Measurements from ENCODE around the gene C2CD2.

The C2CD2 gene

DNA sequence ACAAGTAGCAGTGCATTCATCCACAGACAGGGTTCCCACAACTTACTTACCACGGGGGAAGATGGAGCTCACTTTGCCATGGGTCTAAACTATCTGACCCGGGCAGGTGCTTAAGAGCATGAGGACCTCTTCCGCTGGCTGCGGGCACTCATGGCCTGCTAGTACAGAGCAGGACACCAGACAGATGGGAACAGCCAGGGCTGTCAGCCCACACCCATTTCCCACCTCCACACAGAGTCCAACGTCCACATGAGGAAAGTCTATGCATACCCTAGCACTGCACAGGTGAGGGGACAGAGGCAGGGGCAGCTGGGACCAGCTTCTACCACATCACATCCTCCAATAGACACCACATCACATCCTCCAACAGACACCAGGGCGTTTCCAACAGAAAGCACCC is 38.9 kb downstream of the C2CD2 start:
- no peak for DNase-seq (ENCODE audit: low read depth in 2 of 2)

DNA sequence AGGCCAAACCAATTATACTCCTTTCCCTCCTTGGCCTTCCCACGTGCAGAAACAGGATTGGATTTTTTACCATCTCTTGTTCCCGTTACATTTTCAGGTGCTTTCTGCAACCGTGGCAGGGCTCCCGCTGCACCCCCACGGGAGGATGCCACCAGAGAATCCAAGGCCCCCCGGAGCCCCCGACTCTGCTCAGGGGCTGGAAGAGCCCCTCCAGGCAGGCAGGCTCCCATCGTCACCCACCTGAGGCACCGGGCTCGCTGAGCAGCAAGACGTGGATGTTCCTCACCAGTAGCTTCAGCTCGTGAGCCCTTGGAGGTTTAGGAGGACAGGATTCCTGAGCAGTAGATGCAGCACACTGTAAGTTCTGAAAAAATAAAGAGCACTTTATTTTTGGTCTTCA is 39.5 kb downstream of the C2CD2 start:
- DNase-seq (ENCODE audit: low read depth in 2 of 2) = no peak

DNA sequence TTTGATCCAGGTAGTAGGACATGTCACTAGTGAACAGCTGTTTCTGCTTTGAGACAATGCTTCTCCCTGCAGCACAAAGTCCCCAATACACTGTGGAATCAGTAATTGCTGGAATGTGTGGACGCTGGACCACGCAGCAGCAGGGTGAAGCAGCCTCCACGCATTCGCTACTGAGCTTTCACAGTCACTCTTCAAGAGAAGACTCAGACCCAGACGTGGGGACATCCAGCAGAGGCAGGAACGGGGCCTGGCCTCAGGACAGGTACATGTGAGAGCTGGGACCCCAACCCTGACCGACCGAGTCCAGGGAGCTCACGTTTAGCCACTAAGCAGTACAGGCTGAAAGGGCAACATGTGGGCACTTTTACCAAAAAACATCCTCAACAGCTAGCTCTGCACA is 40.6 kb downstream of the C2CD2 start:
- DNase-seq (ENCODE audit: low read depth in 2 of 2) = no peak

DNA sequence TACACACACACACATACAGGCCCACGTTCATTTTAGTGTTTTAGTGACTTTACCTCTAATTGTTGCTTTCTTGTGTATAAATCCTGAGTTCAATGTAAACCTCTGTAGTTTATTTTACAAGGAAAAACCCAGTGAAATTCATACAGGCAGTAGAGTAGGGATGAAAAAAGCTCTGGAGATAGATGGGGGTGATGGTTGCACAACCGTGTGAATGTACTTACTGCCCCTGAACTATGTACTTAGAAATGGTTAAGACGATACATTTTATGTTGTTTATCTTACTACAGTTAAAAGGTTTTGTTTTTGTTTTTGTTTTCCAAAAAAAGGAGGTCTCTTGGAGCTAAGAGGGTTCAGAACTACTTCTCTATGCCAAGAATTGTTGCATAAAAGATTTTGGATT is 45.0 kb downstream of the C2CD2 start:
- no peak for DNase-seq (ENCODE audit: low read depth in 2 of 2)

DNA sequence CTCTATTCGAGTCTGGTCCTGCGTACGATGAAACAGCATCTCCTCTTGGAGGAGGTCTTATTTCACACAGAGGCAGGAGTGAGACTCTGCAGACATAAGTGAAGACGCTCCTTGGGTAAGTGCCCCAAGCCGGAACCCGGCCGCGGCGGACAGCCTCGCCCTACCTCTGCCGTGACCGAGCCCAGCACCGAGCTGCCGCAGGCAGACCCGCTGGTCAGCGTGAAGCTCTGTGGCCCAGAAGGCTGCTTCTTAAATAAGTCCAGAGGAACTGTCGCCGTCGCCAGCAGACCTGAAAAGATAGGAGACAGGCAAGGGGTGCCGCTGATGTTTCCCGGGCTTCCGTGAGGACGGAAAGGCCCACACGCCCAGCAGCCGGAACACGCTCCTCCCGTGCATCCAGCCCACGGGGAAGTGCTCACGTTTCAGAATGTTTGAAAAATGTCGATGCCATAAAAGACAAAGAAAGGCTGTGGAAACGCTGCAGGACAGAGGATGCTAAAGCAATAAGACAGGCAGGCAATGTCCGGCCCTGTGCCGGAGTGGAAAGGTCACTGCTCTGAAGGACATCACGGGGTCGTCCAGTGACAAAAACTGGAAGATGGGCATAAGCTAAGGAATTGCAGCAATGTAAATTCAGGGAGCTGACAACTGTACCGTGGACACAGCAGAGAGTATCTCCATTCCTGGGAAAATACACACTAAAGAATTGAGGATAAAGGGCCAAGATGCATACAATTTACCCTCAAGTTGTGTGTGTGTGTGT is 46.1 kb downstream of the C2CD2 start:
- no peak for DNase-seq (ENCODE audit: low read depth in 2 of 2)

DNA sequence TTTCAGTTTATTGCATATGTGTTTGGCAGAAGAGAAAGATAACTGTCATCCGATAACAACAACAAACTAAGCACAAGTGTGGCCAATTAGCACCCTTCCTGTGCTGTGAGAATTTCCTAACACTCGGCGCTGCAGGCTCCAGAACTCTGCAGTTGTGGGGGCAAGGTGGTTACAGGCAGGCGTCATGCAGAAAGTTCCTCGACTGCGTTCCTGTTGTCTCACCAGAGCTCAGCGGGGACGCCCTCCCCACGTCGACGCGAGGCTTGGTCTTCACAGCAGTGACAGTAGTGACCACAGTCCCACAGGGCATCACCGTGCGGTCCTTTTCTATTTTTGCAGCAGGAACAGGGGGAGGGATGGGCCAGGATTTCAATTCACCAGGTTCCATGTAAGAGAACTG is 47.0 kb downstream of the C2CD2 start:
- no peak for DNase-seq (ENCODE audit: low read depth in 2 of 2)

DNA sequence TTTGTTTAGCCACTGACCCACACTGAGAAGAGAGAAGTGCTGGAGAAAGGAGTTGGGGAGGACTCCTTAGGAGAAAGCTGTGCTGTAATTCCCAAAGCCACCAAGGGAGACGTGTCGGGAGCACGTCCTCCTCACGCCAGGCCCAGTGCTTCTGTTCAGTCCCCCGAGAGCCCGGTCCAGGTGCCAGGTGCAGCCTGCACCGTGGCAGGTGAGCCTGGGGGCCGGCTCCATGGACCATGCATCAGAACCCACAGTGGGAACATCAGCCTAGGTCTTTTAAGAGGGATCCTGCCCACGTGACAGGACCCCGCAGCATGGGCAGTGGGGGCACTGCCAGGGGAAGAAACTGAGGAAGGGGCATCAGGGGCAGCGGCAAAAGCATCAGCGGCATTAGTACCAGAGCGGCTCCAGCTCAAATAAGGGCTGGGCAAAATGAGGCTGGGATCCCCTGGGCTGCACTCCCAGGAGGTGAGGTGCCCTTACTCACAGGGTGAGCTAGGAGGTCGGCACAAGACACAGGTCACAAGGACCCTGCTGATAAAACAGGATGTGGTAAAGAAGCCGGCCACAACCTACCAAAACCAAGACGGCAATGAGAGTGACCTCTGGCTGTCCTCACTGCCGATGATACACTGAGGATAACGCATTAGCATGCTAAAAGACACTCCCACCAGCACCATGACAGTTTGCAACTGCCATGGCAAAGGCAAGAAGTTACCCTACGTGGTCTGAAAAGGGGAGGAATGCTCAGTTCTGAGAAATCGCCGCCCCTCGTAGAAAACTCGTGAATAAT is 50.1 kb downstream of the C2CD2 start:
- no peak for DNase-seq (ENCODE audit: low read depth in 2 of 2)

DNA sequence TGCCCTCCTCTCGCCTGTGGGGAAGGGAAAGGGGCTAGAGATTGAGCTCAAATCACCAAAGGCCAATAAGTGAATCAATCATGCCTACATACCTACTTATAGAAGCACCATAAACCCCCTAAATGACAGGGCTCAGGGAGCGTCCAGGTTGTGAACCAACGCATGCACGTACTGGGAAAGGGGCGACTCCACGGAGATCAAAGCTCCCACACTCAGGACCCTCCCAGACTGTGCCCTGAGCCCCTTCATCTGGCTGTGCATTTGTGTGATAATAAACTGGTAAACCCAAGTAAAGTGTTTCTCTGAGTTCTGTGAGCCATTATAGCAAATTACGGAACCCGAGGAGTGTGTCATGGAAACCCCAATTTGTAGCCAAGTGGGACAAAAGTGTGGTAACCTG is 50.9 kb downstream of the C2CD2 start:
- DNase-seq (ENCODE audit: low read depth in 2 of 2) = no peak

DNA sequence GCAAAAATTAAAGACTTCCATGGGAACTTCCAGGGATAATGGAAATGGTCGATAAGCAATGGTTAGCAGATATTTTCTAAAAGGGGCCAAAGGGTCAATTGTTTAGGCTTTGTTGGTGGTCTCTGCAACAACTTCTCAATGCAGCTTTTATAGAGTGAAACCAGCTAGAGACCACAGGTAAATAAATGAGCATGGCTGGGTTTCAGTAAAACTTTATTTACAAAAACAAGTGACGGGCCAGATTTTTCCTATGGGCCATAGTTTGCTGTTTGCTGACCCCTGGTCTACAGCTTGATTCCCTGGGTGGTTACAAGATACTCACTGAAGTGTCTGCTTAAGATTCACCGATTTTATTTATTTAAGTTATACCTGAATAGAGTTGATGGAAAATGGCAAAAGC is 52.0 kb downstream of the C2CD2 start:
- no peak for DNase-seq (ENCODE audit: low read depth in 2 of 2)

DNA sequence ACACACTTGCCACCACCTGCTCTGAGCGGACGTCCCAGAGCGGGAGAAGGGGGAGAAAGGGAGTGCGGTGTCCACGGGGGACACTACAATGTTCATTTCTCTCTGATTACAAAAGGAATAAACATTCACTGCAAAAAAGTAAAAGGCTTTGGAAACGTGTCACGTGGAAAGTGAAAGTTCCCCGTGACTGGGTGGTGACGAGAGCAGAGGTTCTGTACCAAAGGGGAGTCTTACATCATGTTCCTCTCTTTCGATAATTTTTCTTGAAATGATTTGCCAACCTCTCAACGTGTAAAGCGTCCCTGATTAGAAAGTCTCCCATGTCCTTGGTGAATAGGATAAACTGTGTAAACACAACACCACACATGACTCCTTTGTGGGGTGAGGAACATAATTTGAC is 52.7 kb downstream of the C2CD2 start:
- no peak for DNase-seq (ENCODE audit: low read depth in 2 of 2)

DNA sequence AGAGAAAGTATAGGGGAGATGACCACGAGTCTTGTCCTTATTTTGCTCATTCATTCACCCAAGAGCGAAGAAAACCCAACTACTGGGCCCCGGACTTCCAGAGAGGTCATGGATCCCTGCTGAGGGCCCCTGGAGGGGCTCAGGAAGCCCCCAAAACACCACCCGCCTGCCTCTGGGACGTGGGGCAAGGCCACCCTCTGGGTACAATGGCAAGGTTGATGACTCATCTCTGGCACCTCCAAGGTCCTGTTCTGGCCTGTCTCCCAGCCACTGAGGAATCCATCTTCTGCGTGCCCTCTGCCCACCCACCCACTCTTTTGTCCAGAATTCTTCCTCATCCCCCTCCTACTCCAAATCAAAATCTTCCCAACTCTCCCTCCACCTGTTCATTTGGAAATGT is 53.4 kb downstream of the C2CD2 start:
- DNase-seq (ENCODE audit: low read depth in 2 of 2) = no peak

DNA sequence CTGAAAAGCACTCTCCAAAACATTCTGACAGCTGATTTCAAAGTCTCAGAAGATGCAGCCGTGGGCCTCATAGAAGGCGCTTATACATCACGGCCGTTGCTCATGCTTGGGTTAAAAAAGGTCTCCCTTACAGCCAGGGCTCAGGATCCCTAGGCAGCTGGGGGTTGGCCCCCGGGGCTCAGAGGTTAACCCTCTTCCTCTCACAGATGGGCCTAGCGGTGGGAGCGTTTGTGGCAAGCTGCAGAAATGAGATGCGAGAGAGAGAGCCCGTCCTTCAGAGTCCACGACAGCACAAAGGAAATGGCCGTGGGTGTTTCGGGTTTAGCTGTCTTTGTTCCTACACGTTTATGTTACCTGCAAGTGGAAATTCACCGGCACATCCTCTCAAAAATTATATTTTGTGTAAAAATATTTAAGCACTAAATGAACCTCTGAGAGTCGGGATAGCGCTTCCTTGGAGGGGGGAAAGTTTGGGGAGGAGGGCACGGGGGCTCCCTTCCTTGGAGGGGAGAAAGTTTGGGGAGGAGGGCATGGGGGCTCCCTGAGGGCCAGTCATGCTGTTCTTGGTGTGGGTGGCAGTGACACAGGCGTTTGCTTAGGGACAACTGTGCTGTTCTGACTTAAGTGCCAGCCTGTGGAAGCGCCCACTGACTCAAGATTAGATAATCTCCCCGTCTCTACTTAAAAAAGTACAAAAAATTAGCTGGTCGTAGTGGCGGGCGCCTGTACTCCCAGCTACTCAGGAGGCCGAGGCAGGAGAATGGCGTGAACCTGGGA is 54.2 kb downstream of the C2CD2 start:
- no peak for DNase-seq (ENCODE audit: low read depth in 2 of 2)

DNA sequence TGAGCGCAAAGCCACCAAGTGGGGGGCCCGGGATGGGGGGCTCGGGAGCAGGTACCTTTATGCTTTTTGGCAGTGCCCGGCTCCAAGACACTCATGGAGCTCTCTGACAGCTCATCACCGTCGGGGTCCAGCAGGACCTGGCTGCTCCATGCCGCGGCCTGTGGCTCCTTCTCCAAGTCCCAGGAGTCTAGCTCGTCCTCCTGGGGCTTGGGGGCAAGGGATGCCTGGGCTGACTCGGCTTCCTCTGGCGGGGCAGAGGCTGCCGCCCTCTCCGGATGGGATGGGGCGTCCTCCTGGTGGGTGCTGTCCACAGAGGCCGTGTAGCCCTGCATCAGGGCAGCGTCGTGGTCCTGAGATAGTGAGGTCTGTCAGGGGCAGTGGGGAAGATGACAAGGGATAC is 54.8 kb downstream of the C2CD2 start:
- DNase-seq (ENCODE audit: low read depth in 2 of 2) = no peak

DNA sequence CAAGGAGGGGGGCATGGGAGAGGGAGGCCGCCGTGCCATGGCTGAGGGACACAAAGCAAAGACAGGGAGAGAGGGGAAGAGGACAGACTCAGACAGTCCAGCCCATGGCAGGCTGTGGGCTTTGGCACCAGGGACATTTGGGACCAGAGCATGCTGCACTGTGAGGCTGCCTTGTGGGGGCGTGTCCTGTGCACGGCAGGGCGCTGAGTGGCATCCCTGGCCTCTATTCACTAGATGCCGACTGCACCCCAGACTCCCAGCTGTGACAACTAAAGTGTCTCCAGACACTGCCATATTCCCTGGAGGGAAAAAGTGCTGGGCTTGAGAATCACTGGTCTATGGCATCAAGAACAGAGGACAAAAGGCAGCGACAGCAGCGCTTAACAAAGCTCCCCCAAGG is 56.1 kb downstream of the C2CD2 start:
- no peak for DNase-seq (ENCODE audit: low read depth in 2 of 2)

DNA sequence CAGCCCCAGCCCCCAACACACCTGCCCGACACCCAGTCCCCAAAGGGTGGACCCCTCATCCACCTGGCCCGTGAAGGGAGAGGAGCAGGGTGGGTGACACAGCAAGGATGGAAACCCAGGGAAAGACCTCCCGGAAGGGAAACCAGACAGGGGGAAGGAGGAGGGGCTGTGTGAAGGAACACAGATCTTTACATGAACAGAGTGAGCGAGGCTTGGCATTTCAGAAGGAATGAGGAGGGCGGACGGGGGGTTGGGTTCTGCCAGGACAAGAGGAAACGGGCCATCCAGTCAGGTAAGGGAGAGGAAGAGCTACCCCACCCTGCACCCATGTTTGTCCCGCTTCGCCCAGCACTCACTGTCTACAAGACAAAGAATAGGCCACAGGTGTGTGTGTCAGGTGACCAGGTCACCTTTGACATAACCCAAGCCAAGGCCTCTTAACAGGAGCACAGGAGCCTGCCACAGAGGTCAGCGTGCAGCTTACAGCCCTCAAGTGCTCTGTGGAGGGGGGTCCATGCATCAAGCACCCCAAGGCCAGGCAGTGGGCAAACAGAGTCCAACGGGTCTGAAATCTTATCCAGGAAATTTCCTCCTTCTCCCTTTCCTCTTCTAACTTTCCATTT is 56.7 kb downstream of the C2CD2 start:
- DNase-seq (ENCODE audit: low read depth in 2 of 2) = no peak

DNA sequence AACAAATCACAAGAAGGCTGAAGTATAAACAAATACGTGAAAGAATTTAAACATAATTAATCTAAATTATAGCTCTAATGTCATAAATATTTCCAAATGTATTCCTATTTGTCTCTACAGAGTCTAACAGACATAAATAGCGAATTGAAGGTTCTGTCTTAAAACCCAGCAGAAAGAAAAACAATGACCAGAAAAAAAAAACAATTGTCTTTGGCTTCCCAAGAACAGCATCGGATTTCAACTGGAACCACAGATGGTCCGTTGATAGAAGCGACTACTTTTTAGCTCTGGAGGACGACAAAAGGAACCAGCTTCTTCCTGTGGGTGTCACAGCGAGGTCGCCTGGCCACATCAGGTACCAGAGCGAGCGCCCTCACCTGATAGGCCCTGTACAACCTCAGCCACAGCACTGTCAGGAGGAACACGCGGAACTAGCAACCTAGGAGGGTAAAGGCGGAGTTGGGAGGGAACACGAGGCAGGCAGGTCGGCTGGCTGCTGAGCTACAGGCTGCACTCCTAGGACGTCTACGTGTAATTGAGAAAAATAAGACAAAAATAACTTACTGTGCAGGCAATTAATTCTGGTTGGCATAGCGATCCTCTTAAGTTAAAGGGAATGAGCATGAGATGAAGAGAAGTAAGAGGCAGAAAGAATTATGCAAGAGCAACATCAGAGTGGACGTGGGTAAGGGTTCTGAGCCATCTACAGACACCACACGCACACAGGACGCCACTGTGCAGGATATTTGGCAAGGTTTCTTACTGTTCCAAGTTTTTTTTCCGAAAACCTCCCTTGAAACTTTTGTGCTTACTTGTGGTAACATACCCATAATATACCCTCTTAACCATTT is 58.0 kb downstream of the C2CD2 start:
- DNase-seq (ENCODE audit: low read depth in 2 of 2) = no peak

DNA sequence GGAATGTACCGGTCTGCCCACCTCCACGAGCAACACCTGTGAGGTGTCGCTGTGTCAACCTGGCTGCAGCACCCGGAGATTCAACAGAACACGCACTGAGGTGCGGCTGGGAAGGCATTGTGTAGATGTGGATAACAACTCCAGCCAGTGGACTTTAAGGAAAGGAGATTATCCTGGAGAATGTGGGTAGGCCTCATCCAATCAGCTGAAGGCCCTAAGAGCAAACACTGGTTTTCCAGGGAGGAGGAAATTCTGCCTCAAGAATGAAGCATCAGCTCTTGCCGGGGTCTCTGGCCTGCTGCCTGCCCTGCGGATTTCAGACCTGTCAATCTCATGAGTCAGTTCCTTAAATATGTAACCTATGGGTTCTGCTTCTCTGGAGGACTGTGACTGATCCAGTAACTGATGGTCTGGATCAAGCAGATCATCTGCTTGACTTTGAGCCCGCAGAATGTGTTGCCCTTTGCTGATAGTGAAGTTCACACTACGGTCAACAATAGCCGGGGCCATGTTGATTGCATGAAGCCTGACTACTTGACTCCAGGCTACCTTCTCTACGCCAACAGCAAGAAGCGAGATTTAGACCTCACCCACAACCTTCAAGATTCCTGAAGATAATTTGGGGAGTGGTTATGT is 58.8 kb downstream of the C2CD2 start:
- no peak for DNase-seq (ENCODE audit: low read depth in 2 of 2)

DNA sequence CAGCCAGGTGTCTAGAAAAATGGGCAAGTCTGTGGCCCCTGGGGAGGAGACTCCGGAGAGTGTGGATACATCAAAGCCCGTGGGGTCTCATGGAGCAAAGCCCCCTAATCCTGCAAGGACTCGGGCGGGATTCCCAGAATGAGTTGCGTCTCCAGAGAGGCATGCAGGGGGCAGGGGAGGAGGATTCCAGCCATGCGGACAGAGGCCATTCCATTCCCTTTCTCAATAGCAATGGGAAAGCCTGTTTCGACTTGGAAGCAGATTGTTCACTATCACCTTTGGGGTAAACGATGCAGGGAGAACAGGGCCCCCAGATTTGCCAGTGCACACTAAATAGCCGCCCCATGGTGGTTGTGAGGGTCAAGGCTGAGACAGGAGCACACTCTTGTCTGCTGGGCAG is 59.3 kb downstream of the C2CD2 start:
- DNase-seq (ENCODE audit: low read depth in 2 of 2) = no peak

DNA sequence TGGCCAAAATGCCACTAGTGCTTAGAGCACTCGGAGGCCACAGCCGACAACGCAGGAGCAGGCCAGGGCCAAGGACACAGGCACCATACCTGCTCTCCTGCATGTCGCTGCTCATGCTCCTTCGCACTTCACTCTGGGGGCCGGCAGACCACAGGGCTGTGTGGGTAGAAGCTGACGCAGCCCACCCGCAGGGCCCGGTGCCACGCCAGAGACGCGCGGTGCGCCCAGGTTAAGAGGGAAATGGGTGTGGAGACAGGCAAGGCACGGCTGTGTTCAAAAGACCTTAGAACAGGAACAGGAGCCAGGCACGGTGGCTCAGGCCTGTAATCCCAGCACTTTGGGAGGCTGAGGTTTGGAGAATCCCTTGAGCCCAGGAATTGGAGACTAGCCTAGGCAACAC is 61.1 kb downstream of the C2CD2 start:
- DNase-seq (ENCODE audit: low read depth in 2 of 2) = no peak

DNA sequence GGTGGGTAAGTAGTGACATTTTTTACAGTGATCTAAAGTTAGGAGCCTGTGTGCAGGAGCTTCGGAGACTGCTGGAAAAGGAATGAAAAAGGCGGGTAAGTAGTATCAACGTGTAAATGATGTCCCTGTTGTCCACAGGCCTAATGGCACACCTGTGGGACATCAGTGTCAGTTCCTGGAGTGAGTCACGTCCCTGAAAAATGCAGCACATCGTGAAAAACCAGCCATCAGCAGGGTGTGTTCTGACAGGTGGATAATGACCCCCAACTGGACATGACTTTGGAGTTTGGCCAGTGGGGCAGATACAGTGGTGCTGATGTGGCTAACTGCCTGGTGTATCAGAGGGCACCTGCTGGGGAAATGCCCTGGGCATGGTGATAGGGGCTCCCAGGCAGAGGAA is 62.7 kb downstream of the C2CD2 start:
- no peak for DNase-seq (ENCODE audit: low read depth in 2 of 2)

DNA sequence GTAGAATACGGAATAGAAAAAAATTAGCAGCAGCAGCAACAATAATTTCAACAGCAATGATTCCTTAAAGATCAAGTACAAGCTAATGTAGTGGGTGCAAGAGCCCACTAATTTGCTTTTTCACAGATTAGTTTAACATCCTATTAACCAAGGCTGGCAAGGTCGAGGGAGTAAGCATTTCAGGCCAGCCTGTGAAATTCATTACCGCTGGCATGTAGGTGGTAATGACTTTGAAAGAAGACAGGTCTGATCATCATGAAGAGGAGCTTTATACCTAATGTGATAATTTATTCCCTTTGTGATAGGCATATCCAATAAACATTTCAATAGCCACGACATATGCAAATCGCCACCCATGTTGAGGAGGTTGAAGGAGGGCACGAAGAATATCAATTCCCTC is 63.5 kb downstream of the C2CD2 start:
- no peak for DNase-seq (ENCODE audit: low read depth in 2 of 2)
